ENCODE data around the gene IVD.
A peak's percentile ranks its signal among the peaks of the same experiment; 100 is the strongest.

The IVD gene

DNA sequence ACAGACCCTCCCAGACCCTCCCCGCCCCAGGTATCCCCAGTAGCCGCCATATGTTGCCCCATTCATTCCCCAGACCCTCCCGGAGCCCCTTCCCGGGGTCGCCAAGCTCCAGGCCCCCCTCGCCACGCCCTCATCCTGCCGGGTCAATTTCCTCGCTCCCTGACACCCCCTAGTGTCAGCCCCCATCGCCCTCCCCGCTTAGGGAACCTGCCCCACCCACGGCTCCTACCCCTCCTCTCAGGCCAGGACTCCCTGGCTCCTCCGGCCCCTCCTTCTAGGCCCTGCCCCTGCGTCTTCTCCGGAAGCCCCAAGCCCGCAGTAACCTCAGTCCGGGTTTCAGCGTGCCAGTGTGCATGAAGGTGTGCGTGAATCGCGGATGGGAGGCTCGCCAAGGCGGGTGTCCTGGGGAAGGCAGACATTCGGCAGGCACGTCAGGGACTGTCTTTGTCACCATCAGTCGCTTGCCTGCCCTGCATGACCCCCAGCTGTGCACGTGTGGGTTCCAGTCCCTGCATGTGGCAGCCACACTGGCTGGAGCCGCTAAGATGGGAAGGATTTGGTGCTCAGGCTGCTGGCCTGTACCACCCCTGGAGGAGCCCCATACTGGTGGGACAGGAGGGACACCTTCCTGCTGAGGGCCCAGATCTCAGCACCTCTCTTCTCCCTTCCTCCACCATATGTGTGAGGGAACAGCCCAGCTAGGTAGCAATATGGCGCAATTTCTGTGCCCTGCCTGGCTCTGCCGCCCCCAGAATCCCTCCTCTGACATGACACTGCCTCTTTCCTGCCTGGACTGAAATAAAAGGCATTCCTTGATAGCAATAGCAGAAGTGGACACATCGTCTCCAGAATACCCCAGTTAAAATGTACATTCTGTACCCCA, 46.9 kb upstream of the IVD start:
- H3K36me3 ChIP-seq: peaks cover 13% of the 10 kb centered on the region
- peaks cover 11% of the 10 kb centered on the region for H3K27me3 ChIP-seq
- no peaks in the 10 kb centered on the region for H3K9me3 ChIP-seq
- TF ChIP-seq, protein P1, sequence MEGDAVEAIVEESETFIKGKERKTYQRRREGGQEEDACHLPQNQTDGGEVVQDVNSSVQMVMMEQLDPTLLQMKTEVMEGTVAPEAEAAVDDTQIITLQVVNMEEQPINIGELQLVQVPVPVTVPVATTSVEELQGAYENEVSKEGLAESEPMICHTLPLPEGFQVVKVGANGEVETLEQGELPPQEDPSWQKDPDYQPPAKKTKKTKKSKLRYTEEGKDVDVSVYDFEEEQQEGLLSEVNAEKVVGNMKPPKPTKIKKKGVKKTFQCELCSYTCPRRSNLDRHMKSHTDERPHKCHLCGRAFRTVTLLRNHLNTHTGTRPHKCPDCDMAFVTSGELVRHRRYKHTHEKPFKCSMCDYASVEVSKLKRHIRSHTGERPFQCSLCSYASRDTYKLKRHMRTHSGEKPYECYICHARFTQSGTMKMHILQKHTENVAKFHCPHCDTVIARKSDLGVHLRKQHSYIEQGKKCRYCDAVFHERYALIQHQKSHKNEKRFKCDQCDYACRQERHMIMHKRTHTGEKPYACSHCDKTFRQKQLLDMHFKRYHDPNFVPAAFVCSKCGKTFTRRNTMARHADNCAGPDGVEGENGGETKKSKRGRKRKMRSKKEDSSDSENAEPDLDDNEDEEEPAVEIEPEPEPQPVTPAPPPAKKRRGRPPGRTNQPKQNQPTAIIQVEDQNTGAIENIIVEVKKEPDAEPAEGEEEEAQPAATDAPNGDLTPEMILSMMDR (IDR thresholded peaks at IDR 0.05): no peak
- H3K4me3 ChIP-seq (ENCODE audit: low read depth in 1 of 2, low read length in 1 of 2): peak overlapping the region; percentile 64 to 78
- H3K4me1 ChIP-seq (ENCODE audit: control insufficient read depth in 1 of 2, insufficient read depth in 1 of 2, low read depth in 1 of 2, low read length in 1 of 2): peaks cover 13 to 18% of the 10 kb centered on the region in 2 experiments
- no peak overlapping the region for H3K27ac ChIP-seq

DNA sequence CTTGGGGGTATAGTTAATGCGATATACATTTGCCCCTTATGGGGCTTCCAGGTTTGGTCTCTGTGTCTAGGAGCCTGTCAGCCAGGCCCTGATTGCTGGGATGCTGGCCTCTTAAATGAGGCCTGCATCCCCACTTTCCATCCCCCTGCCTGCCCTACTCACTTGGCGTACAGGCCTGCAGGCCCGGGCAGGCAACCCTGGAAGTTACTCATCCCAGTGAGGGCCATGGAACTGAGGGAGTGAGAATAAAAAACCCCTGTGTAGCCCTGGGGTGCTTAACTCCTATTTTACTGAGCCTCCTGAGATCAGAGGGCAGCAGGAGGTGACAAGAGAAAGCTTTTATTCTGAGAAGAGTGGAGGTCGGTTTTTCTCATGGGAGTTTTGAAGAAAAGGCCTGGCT, 45.6 kb upstream of the IVD start:
- Histone ChIP-seq H3K4me3 (ENCODE audit: low read depth in 1 of 2, low read length in 1 of 2) (no peak overlapping the region), H3K27ac (no peak overlapping the region), H3K4me1 (ENCODE audit: control insufficient read depth in 1 of 2, insufficient read depth in 1 of 2, low read depth in 1 of 2, low read length in 1 of 2) (peaks cover 13 to 18% of the 10 kb centered on the region in 2 experiments), H3K36me3 (peaks cover 17% of the 10 kb centered on the region), H3K27me3 (peaks cover 11% of the 10 kb centered on the region), H3K9me3 (no peaks in the 10 kb centered on the region)
- TF ChIP-seq, protein P1 (IDR thresholded peaks at IDR 0.05): no peak

DNA sequence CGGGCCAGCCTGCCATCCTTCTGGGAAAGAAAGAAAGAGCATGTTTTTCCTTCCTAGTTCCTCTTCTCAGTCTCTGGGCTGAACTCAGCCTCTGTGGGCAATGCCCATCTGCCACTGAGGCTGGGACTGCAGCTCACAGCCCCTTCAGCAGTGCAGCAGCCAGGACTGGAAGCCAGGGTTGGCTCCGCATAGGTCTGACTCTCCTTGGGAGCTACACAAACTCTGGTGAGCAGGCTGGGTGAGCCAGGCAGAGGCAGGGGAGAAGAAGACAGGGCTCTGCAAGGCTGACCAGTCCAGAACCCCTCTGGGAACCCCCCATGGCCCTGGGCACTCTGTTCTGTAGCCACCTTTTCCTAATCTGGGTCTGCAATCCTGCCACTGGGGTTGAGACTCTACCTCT, 44.0 kb upstream of the IVD start:
- Histone ChIP-seq H3K36me3 (peaks cover 17% of the 10 kb centered on the region), H3K9me3 (no peaks in the 10 kb centered on the region), H3K4me1 (ENCODE audit: control insufficient read depth in 1 of 2, insufficient read depth in 1 of 2, low read depth in 1 of 2, low read length in 1 of 2) (peaks cover 14 to 20% of the 10 kb centered on the region in 2 experiments), H3K27me3 (peaks cover 11% of the 10 kb centered on the region), H3K4me3 (ENCODE audit: low read depth in 1 of 2, low read length in 1 of 2) (no peak overlapping the region), H3K27ac (no peak overlapping the region)
- TF ChIP-seq, protein P1 (IDR thresholded peaks at IDR 0.05): no peak

DNA sequence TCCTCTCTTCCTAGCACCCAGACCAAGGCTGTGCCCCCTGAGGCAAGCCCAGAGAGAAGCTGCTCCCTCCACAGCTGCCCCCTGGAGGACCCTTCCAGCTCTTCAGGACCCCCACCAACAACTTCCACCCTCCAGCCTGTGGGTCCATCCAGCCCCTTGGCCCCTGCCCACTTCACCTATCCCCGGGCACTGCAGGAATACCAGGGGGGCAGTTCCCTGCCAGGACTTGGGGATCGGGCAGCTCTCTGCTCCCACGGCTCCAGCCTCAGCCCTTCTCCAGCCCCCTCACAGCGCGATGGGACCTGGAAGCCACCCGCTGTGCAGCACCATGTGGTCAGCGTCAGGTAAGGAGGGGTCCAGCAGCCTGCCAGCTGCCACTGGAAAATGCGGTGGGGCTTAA, 42.0 kb upstream of the IVD start:
- peaks cover 7% of the 10 kb centered on the region for H3K27me3 ChIP-seq
- no peak overlapping the region for H3K4me3 ChIP-seq (ENCODE audit: low read depth in 1 of 2, low read length in 1 of 2)
- no peak overlapping the region for H3K27ac ChIP-seq
- peaks cover 22 to 26% of the 10 kb centered on the region in 2 experiments for H3K4me1 ChIP-seq (ENCODE audit: control insufficient read depth in 1 of 2, insufficient read depth in 1 of 2, low read depth in 1 of 2, low read length in 1 of 2)
- H3K36me3 ChIP-seq: peaks cover 17% of the 10 kb centered on the region
- no peaks in the 10 kb centered on the region for H3K9me3 ChIP-seq
- TF ChIP-seq, protein P1 (IDR thresholded peaks at IDR 0.05): no peak

DNA sequence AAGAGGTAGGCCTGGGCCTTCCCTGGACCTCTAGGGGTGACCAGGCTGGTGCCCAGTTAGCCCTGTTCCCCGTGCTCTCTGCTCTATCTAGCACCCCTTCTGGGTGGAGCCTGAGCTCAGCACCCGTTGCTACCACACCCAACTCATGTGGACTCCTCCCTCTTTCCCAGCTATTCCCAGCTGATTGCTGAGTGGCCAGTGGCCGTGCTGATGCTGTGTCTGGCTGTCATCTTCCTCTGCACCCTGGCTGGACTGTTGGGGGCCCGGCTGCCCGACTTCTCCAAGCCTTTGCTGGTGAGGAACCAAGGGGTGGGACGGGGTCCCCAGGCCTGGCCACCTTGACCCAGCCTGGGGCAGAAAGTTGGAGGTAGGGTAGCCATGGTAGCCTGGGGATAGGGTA, 41.3 kb upstream of the IVD start:
- H3K27me3 ChIP-seq: peaks cover under 1% of the 10 kb centered on the region
- H3K4me3 ChIP-seq (ENCODE audit: low read depth in 1 of 2, low read length in 1 of 2): no peak overlapping the region
- TF ChIP-seq, protein P1 (IDR thresholded peaks at IDR 0.05): no peak
- peaks cover 17% of the 10 kb centered on the region for H3K36me3 ChIP-seq
- no peak overlapping the region for H3K27ac ChIP-seq
- no peaks in the 10 kb centered on the region for H3K9me3 ChIP-seq
- H3K4me1 ChIP-seq (ENCODE audit: control insufficient read depth in 1 of 2, insufficient read depth in 1 of 2, low read depth in 1 of 2, low read length in 1 of 2): peaks cover 19 to 21% of the 10 kb centered on the region in 2 experiments
